ENCODE results near the gene IARS2.
A peak's percentile ranks its signal among the peaks of the same experiment; 100 is the strongest.

- no peak for TF ChIP-seq CTCF (IDR thresholded peaks at IDR 0.05)
- peak in 1 of 4 donors; percentile 57 for TF ChIP-seq POLR2A (IDR thresholded peaks at IDR 0.05)
- TF ChIP-seq POLR2AphosphoS5 (IDR thresholded peaks at IDR 0.05) = peak; percentile 30 to 67
Observed at GRCh38 chr1:220094016-220094911, at the start of gene IARS2.
